ENCODE results near the gene CD244.
"Not testable (repeated sequence)": the region's sequence is repeated elsewhere in the genome, so short reads cannot be mapped to it uniquely, and the experiment has no call there.

Gene CD244

DNA sequence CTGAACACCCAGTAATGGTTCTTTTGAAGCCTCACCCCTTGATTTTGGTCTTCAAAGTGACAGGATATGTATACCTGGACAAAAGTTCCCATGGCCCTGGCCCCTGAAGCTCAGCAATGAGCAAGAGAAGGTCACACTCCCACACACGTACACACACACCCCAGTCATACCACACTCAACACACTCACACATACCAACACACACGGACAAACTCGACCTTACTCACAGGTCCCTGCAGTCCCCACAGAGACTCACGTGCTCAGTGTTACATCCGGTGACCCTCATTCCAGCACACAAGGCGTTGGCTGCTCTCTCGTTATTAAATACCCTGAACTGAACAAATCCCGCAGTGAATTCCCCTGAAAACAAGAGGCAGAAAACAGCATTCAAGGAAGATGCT lies 16.4 kb upstream of the CD244 start:
- DNase-seq (ENCODE audit: low read depth, low spot score), result no peak

DNA sequence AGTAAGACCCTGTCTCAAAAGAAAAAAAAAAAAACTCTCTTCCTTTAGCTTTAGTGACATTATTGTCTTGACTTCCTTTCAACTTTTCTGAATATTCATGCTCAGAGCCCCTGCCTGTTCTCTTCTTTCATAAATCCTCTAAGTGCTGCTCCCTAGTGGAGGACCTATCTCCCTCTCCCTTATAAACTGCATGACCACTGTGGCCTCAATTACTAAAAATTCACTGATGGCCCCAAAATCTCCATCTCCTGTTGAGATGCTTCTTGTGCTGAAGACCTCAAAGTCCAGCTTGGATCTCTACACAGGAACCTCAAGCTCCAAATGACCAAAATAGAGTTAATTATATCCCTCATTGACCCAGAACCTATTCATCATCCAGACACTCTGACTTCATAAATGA lies 14.5 kb upstream of the CD244 start:
- no peak for DNase-seq (ENCODE audit: low read depth, low spot score)

DNA sequence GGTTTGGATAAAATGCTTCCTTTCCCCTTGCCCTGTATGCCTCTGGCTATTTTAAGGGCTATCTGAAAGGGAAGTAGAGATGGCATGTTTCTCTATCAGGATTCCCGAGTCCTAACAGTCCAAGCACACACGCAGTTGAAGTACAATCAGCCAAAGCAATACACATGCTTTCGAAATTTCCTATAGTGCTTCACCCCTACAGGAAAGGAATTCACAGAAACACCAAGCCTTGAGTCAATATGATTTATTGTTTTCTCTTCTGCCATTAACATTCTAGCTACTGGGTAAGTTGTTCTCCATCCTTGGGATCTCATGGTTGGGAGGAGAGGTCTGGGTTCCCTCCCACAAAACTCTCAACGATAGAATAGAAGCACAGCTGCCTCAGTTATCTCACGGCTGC lies 13.6 kb upstream of the CD244 start:
- no peak for DNase-seq (ENCODE audit: low read depth, low spot score)

- not testable (repeated sequence) for DNase-seq (ENCODE audit: low read depth, low spot score)
Measured at GRCh38 chr1:160875591-160875990, 12.9 kb upstream of the CD244 start.

- no peak for DNase-seq (ENCODE audit: low read depth, low spot score)
Measured at GRCh38 chr1:160874935-160875334, 12.2 kb upstream of the CD244 start.

DNA sequence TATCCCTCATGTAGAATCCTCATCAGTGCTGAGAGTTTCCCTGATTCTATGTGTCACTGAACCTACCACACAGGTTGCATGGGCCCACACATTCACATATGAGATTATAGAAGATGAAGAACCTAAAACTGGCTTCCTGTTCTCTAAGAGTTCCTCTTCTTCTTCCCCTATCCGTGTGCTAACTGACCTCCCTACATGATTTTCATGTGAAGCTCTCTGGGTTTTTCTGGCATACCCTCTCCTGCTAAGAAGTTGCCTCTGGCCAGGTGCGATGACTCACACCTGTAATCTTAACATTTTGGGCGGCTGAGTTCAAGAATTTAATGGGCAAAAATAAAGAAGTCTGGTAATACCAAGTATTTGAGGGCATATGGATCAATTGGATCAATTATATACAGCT lies 5.5 kb upstream of the CD244 start:
- DNase-seq (ENCODE audit: low read depth, low spot score), result no peak

DNA sequence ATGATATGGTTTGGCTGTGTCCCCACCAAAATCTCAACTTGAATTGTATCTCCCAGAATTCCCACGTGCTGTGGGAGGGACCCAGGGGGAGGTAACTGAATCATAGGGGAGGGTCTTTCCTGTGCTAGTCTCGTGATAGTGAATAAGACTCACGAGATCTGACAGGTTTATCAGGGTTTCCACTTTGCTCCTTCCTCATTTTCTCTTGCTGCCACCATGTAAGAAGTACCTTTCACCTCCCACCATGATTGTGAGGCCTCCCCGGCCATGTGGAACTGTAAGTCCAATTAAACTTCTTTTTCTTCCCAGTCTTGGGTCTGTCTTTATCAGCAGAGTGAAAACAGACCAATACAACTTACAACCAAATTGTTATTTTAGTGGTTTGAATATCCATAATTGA lies 5.0 kb upstream of the CD244 start:
- DNase-seq (ENCODE audit: low read depth, low spot score), result not testable (repeated sequence)

- DNase-seq (ENCODE audit: low read depth, low spot score), result no peak
Measured at GRCh38 chr1:160866695-160867260, 4.1 kb upstream of the CD244 start.

GRCh38 chr1:160866001-160866694 lies 3.5 kb upstream of the CD244 start:
- no peak for DNase-seq (ENCODE audit: low read depth, low spot score)

- DNase-seq (ENCODE audit: low read depth, low spot score), result no peak
Measured at GRCh38 chr1:160865337-160865736, 2.6 kb upstream of the CD244 start.

DNA sequence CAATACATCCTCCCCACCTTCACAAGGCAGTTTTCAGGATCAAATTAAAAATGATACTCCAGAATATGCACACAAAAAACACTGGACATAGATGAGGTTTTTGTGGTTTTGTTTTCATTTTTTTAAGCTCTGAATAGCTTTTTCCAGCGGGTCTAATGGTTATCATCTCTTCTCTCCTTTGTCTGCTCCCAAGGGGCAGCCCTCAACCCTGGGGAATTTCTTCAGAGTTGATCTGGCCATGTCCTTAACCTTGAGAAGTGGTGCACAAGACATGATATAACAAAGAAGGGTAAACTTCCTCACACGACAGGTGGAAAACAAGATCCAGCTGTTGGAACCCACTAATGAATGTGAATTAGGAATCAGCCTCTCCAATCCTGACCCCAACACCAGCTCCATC lies 1.5 kb upstream of the CD244 start:
- DNase-seq (ENCODE audit: low read depth, low spot score), result no peak

DNA sequence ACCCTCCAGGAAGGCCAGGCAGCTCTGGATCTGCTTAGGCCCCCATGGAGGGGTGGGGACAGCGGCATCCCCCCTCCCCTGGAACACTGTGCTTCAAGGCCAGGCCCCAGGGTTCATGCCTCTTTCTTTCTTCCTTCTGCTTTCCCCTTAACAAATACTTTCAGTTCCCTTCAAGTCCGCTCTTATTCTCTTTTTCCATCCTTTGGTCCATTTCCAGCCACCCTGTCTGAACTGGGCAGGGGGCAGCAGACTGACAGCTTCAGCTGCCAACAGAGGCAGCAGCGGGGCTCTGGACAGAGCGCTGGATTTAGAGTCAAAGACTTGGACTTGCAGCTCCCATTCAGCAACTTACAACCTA lies 1.1 kb upstream of the CD244 start:
- DNase-seq (ENCODE audit: low read depth, low spot score), result no peak

GRCh38 chr1:160863061-160863773 lies 530 bp upstream of the CD244 start:
- no peak for DNase-seq (ENCODE audit: low read depth, low spot score)

- no peak for DNase-seq (ENCODE audit: low read depth, low spot score)
Measured at GRCh38 chr1:160860840-160861505, 1.7 kb downstream of the CD244 start.

GRCh38 chr1:160859166-160859565 lies 3.5 kb downstream of the CD244 start:
- DNase-seq (ENCODE audit: low read depth, low spot score), result no peak

- DNase-seq (ENCODE audit: low read depth, low spot score), result no peak
Measured at GRCh38 chr1:160858507-160858906, 4.2 kb downstream of the CD244 start.

- no peak for DNase-seq (ENCODE audit: low read depth, low spot score)
Measured at GRCh38 chr1:160858097-160858496, 4.6 kb downstream of the CD244 start.

DNA sequence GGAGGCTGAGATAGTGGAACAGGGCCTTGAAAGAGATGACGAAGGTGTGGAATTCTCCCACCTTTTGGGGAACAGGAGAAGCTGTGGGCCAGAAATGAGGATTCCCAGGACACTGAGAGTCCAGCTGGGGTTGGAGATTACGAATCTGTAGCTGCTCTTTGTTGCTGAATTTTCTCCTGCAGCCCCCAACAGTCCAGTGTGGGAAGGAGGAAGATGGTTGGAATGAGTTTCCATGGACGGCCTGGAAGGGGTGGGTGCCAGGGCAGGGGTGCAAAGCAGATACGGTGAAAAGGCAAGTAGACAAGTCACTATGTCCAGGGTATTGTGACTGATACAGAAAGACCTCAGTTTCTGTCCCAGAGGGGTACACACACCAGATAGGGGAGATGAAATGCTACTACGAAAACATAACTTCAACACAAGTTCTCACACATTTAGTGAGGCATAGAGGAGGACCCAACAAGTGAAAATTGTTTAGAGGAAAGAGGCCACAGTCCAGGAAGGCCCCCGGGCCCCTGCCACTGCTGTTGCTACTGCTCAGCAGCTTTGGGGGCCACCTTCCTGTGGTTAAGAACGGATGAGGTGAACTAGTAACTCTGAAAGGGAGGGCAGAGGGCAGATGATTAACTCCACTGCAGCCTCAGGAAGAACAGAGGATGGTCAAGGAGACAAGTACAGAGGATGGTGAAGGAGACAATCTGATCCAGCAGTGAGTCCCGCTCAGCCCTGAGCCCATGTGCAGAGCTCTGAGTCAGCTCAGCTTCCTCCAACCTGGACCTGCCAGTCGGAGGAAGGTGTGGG lies 7.3 kb downstream of the CD244 start:
- no peak for DNase-seq (ENCODE audit: low read depth, low spot score)

DNA sequence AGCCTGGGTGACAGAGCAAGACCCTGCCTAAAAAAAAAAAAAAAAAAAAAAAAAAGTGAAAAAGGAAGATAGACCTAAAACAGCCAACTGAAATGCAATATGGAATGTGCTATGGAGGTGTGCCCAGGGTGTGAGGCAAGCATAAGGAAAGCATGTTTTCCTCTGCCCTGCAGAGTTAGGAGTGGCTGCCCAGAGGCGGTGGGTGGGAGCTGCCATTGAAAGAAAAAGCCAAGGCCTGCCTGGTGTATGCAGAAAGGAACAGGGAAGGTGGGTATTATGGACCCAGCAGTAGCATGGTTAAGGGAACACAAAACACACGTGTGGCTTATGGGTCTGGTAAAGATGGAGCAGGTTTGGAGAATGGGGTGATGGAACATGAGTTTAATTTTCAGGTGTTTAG lies 8.9 kb downstream of the CD244 start:
- no peak for DNase-seq (ENCODE audit: low read depth, low spot score)

GRCh38 chr1:160853014-160853413 lies 9.7 kb downstream of the CD244 start:
- no peak for DNase-seq (ENCODE audit: low read depth, low spot score)

DNA sequence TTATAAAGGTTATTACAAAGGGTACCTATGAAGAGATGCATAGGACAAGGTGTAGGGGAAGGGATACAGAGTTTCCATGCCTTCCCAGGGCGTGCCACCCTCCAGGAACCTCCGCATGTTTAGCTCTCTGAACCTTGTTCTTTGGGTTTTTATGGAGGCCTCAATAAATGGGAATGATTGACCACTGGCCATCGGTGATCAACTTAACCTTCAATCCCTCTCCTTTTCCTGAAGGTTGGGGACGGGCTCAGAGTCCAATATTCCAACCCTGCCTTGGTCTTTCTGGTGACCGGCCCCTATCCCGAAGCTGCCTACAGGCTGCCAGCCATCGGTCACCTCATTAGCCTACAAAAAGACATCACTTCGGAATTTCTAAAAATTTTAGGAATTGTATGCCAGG lies 11.7 kb downstream of the CD244 start:
- no peak for DNase-seq (ENCODE audit: low read depth, low spot score)

- DNase-seq (ENCODE audit: low read depth, low spot score), result no peak
Measured at GRCh38 chr1:160850541-160850940, 12.1 kb downstream of the CD244 start.
